HepG2 (cell line): ENCODE results near the gene KIF13A. TPM values are rescaled to one million over a fixed set of nuclear protein-coding genes. Genes with fewer than 3 reads are reported as not detected.
A peak's percentile ranks its signal among the peaks of the same experiment; 100 is the strongest.

Source experiments
- ATAC-seq: fragments of 200-7000 bp; cut with Tn5 transposase; 3 replicates; pipeline ENCODE4 v1.9.1; 2020; ENCODE audit warnings: mild to moderate bottlenecking, moderate library complexity
- BruUV-seq: library from RNA; stranded (reverse); fragments of 400-500 nt; replicated peaks from 2 replicates; lab custom pipeline; 2021; lab: Mats Ljungman, UMichigan
- CTCF ChIA-PET: fragments of 300-600 bp; formaldehyde crosslinking; extraction: SDS; loops from one replicate; lab custom pipeline; 2021; ENCODE audit warnings: low total read pairs, inconsistent platforms, low intra/inter-chr PET ratio; lab: Yijun Ruan, JAX
- POLR2A ChIA-PET: fragments of 350-600 bp; sonication (Branson Sonifier 250); formaldehyde crosslinking; loops from one replicate; lab custom pipeline; 2020; ENCODE audit warnings: antibody characterized with exemption, inconsistent platforms; lab: Yijun Ruan, JAX
- DNase-seq: peaks from one replicate; pipeline ENCODE4 v3.0.0-alpha.2; 2015; ENCODE audit warnings: low spot score
- FAIRE-seq: peaks from 3 replicates; lab custom pipeline; 2011; peaks lifted over from hg19 to GRCh38; lab: Jason Lieb, UNC
- H2AFZ ChIP-seq: one replicate; pipeline ENCODE4 v1.6.1; 2011; ENCODE audit warnings: low read length, inconsistent platforms
- H3K27ac ChIP-seq: fragments of 300-600 bp; 3 replicates; pipeline ENCODE4 v1.8.0; 2011; ENCODE audit warnings: mixed run types, mild to moderate bottlenecking, mixed read lengths, low read length, inconsistent platforms; ENCODE audit not compliant: insufficient read depth; ENCODE audit errors: extremely low read length
- H3K27me3 ChIP-seq, 2 experiments: fragments of 200-600 bp in 1 of 2; 2 replicates in 1 of 2; 3 replicates in 1 of 2; pipeline versions ENCODE4 v1.6.0 to v1.8.0; 2011; ENCODE audit warnings: low read length in 2 of 2, mild to moderate bottlenecking in 2 of 2, moderate library complexity in 2 of 2, inconsistent platforms in 1 of 2; ENCODE audit not compliant: insufficient read depth in 2 of 2, control insufficient read depth in 1 of 2
- H3K36me3 ChIP-seq, 2 experiments: fragments of 200-600 bp in 1 of 2; replicated peaks in 1 of 2; 2 replicates in 1 of 2; 3 replicates in 1 of 2; pipeline versions ENCODE4 v1.5.1 to v1.8.0; 2011; ENCODE audit warnings: low read length in 2 of 2, inconsistent platforms in 1 of 2; ENCODE audit not compliant: insufficient read depth in 2 of 2, control insufficient read depth in 1 of 2
- H3K4me1 ChIP-seq: 2 replicates; pipeline ENCODE4 v1.5.1; 2012; ENCODE audit warnings: low read length, inconsistent platforms; ENCODE audit not compliant: insufficient read depth
- H3K4me2 ChIP-seq: 2 replicates; pipeline ENCODE4 v1.6.0; 2011; ENCODE audit warnings: low read depth, low read length, inconsistent platforms
- H3K4me3 ChIP-seq, 3 experiments: fragments of 200-600 bp in 1 of 3; sonication (generic), shearing (Covaris generic) in 1 of 3; replicated peaks in 1 of 3; 2 replicates each; pipeline ENCODE4 v1.5.1; 2011 to 2016; ENCODE audit warnings: low read length in 3 of 3, inconsistent platforms in 2 of 3, low read depth in 2 of 3, mild to moderate bottlenecking in 2 of 3, control low read depth in 1 of 3, mixed read lengths in 1 of 3; ENCODE audit not compliant: insufficient read depth in 1 of 3
- H3K79me2 ChIP-seq: one replicate; pipeline ENCODE4 v1.6.1; 2011; ENCODE audit warnings: low read length, inconsistent platforms; ENCODE audit not compliant: insufficient read depth
- H3K9ac ChIP-seq: 2 replicates; pipeline ENCODE4 v1.6.0; 2011; ENCODE audit warnings: mild to moderate bottlenecking, low read depth, low read length, inconsistent platforms; ENCODE audit not compliant: insufficient read depth
- H3K9me3 ChIP-seq: 2 replicates; pipeline ENCODE4 v1.5.1; 2012; ENCODE audit warnings: mild to moderate bottlenecking, low read length
- H4K20me1 ChIP-seq: 2 replicates; pipeline ENCODE4 v1.6.0; 2011; ENCODE audit warnings: inconsistent platforms, mild to moderate bottlenecking, low read length, moderate library complexity; ENCODE audit not compliant: insufficient read depth
- KAT2B ChIP-seq: fragments of 150-350 bp; IDR thresholded peaks from 2 replicates; pipeline ENCODE4 v1.6.1; 2014; ENCODE audit warnings: low read depth, low read length, borderline replicate concordance
- MAFK ChIP-seq, 2 experiments: IDR thresholded peaks in 1 of 2; conservative IDR thresholded peaks in 1 of 2; 2 replicates each; pipeline ENCODE4 v1.6.1; 2011; ENCODE audit warnings: improper control_type of control experiment in 2 of 2, low read length in 2 of 2
- NFRKB ChIP-seq: fragments of 450-650 bp; IDR thresholded peaks from 2 replicates; pipeline ENCODE4 v1.6.1; 2017
- ZNF230 ChIP-seq: sonication (generic); formaldehyde crosslinking; IDR thresholded peaks from 2 replicates; pipeline ENCODE4 v1.4.0; 2020; ENCODE audit warnings: mild to moderate bottlenecking, missing genetic modification reagents
- ZNF678 ChIP-seq: sonication (generic); formaldehyde crosslinking; IDR thresholded peaks from 2 replicates; pipeline ENCODE4 v1.4.0; 2020; ENCODE audit warnings: mild to moderate bottlenecking, missing genetic modification reagents
- ZSCAN30 ChIP-seq: sonication (generic); formaldehyde crosslinking; IDR thresholded peaks from 2 replicates; pipeline ENCODE4 v1.5.0; 2020; ENCODE audit warnings: mild to moderate bottlenecking, missing genetic modification reagents
- ZZZ3 ChIP-seq: sonication (generic); formaldehyde crosslinking; IDR thresholded peaks from 2 replicates; pipeline ENCODE4 v1.4.0; 2020; ENCODE audit warnings: missing genetic modification reagents, mild to moderate bottlenecking, borderline replicate concordance
- WGBS: methylation state at CpG from one replicate; pipeline ENCODE4 v1.1.6; 2017; ENCODE audit warnings: low lambda C conversion rate; 5-methylcytosine and 5-hydroxymethylcytosine counted together
- in situ Hi-C: cut with HindIII; loops from 2 replicates; pipeline ENCODE4 v1.10.0; 2017; ENCODE audit warnings: low pct_unique_long_range_greater_than_20kb; ENCODE audit not compliant: extremely low pct_ligation_motif_present
- intact Hi-C: fragments of 100-400 bp; cut with micrococcal nuclease; formaldehyde crosslinking; loops from one replicate; pipeline ENCODE4 v1.10.0; 2022; ENCODE audit not compliant: unreplicated experiment
- polyA plus RNA-seq, 8 experiments: library from polyadenylated mRNA; depleted of rRNA in 3 of 8; stranded (reverse) in 7 of 8; unstranded in 1 of 8; fragments of >200 nt; fragmentation: Illumina TruSeq in 4 of 8; extraction: Trizol in 4 of 8; gene quantifications; 2 replicates each; pipeline versions ENCODE4 v1.2.1 to v1.2.3, GENCODE V29; 2011 to 2016; ENCODE audit warnings: low read depth in 4 of 8, missing spikeins in 1 of 8, mixed read lengths in 1 of 8; ENCODE audit not compliant: insufficient read depth in 1 of 8
- total RNA-seq, 5 experiments: library from RNA; depleted of rRNA; stranded (reverse); fragments of >200 nt; fragmentation: Illumina TruSeq; extraction: Trizol; gene quantifications; 2 replicates each; pipeline ENCODE4 v1.2.3, GENCODE V29; 2016; ENCODE audit warnings: low read depth in 1 of 5
- TF ChIP-seq, protein P1 (sequence below): sonication (generic); formaldehyde crosslinking; IDR thresholded peaks from 2 replicates; pipeline ENCODE4 v1.5.1; 2020; ENCODE audit warnings: missing genetic modification reagents, mild to moderate bottlenecking, borderline replicate concordance
- TF ChIP-seq, protein P2 (sequence below): sonication (generic); formaldehyde crosslinking; IDR thresholded peaks from 2 replicates; pipeline ENCODE4 v1.4.0; 2020; ENCODE audit warnings: missing genetic modification reagents, borderline replicate concordance
- TF ChIP-seq, protein P3 (sequence below): sonication (generic); formaldehyde crosslinking; IDR thresholded peaks from 2 replicates; pipeline ENCODE4 v1.4.0; 2020; ENCODE audit warnings: mild to moderate bottlenecking, missing genetic modification reagents

The KIF13A gene
- total and polyA plus RNA-seq, 2 of the 13 experiments (the other 11 are each of a cell fraction or from before 2014, with no cell fraction given) = 21.1 to 37.2 TPM

- in situ Hi-C loops = no loop called here
- POLR2A ChIA-PET = no interaction called here
- H3K9ac ChIP-seq = no peak overlapping the region
- DNase-seq = peak; percentile 53
- H3K4me2 ChIP-seq = no peak overlapping the region
- 95% methylated on average over 6 of the region's 6 CpGs for WGBS
- H3K27me3 ChIP-seq = no peaks in the 10 kb centered on the region
- no TSS peak for BruUV-seq
- peaks cover 0 to 3% of the 10 kb centered on the region in 2 experiments; a peak in 1 of 5 replicates for H3K36me3 ChIP-seq
- H3K27ac ChIP-seq = no peak overlapping the region
- H4K20me1 ChIP-seq = no peaks in the 10 kb centered on the region
- no peak for FAIRE-seq
- peak; percentile 43; the same call in 2 of the 3 replicates for ATAC-seq
- no peak overlapping the region for H3K4me3 ChIP-seq
- intact Hi-C loops = loop anchor here (5.0 kb wide), 1 partner anchor 66 kb away; no protein-coding TSS in a partner anchor
- no peak overlapping the region for H2AFZ ChIP-seq
- no peaks in the 10 kb centered on the region for H3K79me2 ChIP-seq
- CTCF ChIA-PET = no interaction called here
- H3K9me3 ChIP-seq = no peaks in the 10 kb centered on the region
- peaks cover 20% of the 10 kb centered on the region for H3K4me1 ChIP-seq
- TF ChIP-seq NFRKB (no peak), KAT2B (no peak), ZNF230 (no peak), MAFK (conservative IDR thresholded peaks at IDR 0.05 in 1 of 2, IDR thresholded peaks at IDR 0.05 in 1 of 2; ENCODE audit: low read length in 2 of 2) (peak in 1 of 2 experiments; percentile 36; a peak in 2 of 4 replicates), ZZZ3 (CRISPR knock-in tag) (no peak), ZNF678 (CRISPR knock-in tag) (no peak), ZSCAN30 (CRISPR knock-in tag) (no peak)
- TF ChIP-seq, protein P1, sequence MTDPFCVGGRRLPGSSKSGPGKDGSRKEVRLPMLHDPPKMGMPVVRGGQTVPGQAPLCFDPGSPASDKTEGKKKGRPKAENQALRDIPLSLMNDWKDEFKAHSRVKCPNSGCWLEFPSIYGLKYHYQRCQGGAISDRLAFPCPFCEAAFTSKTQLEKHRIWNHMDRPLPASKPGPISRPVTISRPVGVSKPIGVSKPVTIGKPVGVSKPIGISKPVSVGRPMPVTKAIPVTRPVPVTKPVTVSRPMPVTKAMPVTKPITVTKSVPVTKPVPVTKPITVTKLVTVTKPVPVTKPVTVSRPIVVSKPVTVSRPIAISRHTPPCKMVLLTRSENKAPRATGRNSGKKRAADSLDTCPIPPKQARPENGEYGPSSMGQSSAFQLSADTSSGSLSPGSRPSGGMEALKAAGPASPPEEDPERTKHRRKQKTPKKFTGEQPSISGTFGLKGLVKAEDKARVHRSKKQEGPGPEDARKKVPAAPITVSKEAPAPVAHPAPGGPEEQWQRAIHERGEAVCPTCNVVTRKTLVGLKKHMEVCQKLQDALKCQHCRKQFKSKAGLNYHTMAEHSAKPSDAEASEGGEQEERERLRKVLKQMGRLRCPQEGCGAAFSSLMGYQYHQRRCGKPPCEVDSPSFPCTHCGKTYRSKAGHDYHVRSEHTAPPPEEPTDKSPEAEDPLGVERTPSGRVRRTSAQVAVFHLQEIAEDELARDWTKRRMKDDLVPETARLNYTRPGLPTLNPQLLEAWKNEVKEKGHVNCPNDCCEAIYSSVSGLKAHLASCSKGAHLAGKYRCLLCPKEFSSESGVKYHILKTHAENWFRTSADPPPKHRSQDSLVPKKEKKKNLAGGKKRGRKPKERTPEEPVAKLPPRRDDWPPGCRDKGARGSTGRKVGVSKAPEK (CRISPR knock-in tag) = no peak
- TF ChIP-seq, protein P2, sequence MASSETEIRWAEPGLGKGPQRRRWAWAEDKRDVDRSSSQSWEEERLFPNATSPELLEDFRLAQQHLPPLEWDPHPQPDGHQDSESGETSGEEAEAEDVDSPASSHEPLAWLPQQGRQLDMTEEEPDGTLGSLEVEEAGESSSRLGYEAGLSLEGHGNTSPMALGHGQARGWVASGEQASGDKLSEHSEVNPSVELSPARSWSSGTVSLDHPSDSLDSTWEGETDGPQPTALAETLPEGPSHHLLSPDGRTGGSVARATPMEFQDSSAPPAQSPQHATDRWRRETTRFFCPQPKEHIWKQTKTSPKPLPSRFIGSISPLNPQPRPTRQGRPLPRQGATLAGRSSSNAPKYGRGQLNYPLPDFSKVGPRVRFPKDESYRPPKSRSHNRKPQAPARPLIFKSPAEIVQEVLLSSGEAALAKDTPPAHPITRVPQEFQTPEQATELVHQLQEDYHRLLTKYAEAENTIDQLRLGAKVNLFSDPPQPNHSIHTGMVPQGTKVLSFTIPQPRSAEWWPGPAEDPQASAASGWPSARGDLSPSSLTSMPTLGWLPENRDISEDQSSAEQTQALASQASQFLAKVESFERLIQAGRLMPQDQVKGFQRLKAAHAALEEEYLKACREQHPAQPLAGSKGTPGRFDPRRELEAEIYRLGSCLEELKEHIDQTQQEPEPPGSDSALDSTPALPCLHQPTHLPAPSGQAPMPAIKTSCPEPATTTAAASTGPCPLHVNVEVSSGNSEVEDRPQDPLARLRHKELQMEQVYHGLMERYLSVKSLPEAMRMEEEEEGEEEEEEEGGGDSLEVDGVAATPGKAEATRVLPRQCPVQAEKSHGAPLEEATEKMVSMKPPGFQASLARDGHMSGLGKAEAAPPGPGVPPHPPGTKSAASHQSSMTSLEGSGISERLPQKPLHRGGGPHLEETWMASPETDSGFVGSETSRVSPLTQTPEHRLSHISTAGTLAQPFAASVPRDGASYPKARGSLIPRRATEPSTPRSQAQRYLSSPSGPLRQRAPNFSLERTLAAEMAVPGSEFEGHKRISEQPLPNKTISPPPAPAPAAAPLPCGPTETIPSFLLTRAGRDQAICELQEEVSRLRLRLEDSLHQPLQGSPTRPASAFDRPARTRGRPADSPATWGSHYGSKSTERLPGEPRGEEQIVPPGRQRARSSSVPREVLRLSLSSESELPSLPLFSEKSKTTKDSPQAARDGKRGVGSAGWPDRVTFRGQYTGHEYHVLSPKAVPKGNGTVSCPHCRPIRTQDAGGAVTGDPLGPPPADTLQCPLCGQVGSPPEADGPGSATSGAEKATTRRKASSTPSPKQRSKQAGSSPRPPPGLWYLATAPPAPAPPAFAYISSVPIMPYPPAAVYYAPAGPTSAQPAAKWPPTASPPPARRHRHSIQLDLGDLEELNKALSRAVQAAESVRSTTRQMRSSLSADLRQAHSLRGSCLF (CRISPR knock-in tag) = no peak
- TF ChIP-seq, protein P3, sequence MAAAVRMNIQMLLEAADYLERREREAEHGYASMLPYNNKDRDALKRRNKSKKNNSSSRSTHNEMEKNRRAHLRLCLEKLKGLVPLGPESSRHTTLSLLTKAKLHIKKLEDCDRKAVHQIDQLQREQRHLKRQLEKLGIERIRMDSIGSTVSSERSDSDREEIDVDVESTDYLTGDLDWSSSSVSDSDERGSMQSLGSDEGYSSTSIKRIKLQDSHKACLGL (CRISPR knock-in tag) = no peak
Measured at GRCh38 chr6:17865798-17866725, 121.4 kb downstream of the KIF13A start.
